Natural killer cell (primary cell): ENCODE results near the gene CFAP299. TPM values are rescaled to one million over a fixed set of nuclear protein-coding genes. Genes with fewer than 3 reads are reported as not detected.

ENCODE experiments used
- ATAC-seq, 3 donors: fragments of 150-1000 bp in 2 of 3; fragments of 200-7000 bp in 1 of 3; cut with Tn5 transposase; 1 replicate in 1 of 3; 2 replicates in 2 of 3; pipeline ENCODE4 v1.10.0; 2021; ENCODE audit warnings: mild to moderate bottlenecking in 2 of 3, moderate library complexity in 2 of 3
- DNase-seq, 2 donors: peaks; one replicate each; pipeline versions ENCODE4 v3.0.0 to v3.0.0-alpha.2; 2013 to 2021; ENCODE audit warnings: mixed read lengths in 1 of 2
- H3K27ac ChIP-seq: one replicate; pipeline ENCODE4 v1.5.1; 2013; ENCODE audit warnings: mild to moderate bottlenecking, low read length
- H3K27me3 ChIP-seq: one replicate; pipeline ENCODE4 v1.6.1; 2013; ENCODE audit warnings: low read length; ENCODE audit not compliant: control insufficient read depth, insufficient read depth
- H3K36me3 ChIP-seq: one replicate; pipeline ENCODE4 v1.6.1; 2013; ENCODE audit warnings: low read length; ENCODE audit not compliant: control insufficient read depth, insufficient read depth
- H3K4me1 ChIP-seq: one replicate; pipeline ENCODE4 v1.6.1; 2013; ENCODE audit warnings: low read length; ENCODE audit not compliant: control insufficient read depth, insufficient read depth
- H3K4me3 ChIP-seq: one replicate; pipeline ENCODE4 v1.5.1; 2013; ENCODE audit warnings: low read length
- H3K9me3 ChIP-seq: one replicate; pipeline ENCODE4 v1.6.1; 2013; ENCODE audit warnings: low read length; ENCODE audit not compliant: control insufficient read depth, insufficient read depth
- H3K27ac Mint-ChIP-seq, 2 donors: one replicate each; pipeline ENCODE4 v1.8.0; 2022; ENCODE audit warnings: mild to moderate bottlenecking in 2 of 2, mixed read lengths in 2 of 2, moderate library complexity in 1 of 2
- H3K27me3 Mint-ChIP-seq, 2 donors: one replicate each; pipeline ENCODE4 v1.8.0; 2022; ENCODE audit warnings: low read depth in 2 of 2, mixed read lengths in 2 of 2
- H3K36me3 Mint-ChIP-seq: one replicate; pipeline ENCODE4 v1.8.0; 2022; ENCODE audit warnings: mixed read lengths
- H3K4me1 Mint-ChIP-seq, 2 donors: one replicate each; pipeline ENCODE4 v1.8.0; 2022; ENCODE audit warnings: mixed read lengths in 2 of 2
- H3K4me3 Mint-ChIP-seq: one replicate; pipeline ENCODE4 v1.8.0; 2022; ENCODE audit warnings: mild to moderate bottlenecking, moderate library complexity, mixed read lengths
- H3K9me3 Mint-ChIP-seq, 2 donors: one replicate each; pipeline ENCODE4 v1.8.0; 2022; ENCODE audit warnings: mixed read lengths in 2 of 2
- WGBS: methylation state at CpG from one replicate; pipeline ENCODE4 v1.1.7; 2013; ENCODE audit warnings: missing lambda C conversion rate; ENCODE audit not compliant: insufficient coverage; 5-methylcytosine and 5-hydroxymethylcytosine counted together
- intact Hi-C: fragments of 100-400 bp; cut with micrococcal nuclease; formaldehyde crosslinking; loops from one replicate; pipeline ENCODE4 v1.14.2; 2022
- total RNA-seq, 4 donors: library from RNA; stranded (reverse); fragments of 120-200 nt in 1 of 4; gene quantifications; one replicate each; pipeline versions ENCODE4 v1.2.3 to v1.2.4, GENCODE V29; 2013 to 2022
- TF ChIP-seq, protein P1 (sequence below): fragments of 200-600 bp; IDR thresholded peaks from one replicate; pipeline ENCODE4 v1.8.0; 2022; ENCODE audit warnings: antibody characterized with exemption

CFAP299 gene
- total RNA-seq, 3 donors from 2014 or later (not counting 1 experiment from before 2014, with no cell fraction given) = not detected

DNA sequence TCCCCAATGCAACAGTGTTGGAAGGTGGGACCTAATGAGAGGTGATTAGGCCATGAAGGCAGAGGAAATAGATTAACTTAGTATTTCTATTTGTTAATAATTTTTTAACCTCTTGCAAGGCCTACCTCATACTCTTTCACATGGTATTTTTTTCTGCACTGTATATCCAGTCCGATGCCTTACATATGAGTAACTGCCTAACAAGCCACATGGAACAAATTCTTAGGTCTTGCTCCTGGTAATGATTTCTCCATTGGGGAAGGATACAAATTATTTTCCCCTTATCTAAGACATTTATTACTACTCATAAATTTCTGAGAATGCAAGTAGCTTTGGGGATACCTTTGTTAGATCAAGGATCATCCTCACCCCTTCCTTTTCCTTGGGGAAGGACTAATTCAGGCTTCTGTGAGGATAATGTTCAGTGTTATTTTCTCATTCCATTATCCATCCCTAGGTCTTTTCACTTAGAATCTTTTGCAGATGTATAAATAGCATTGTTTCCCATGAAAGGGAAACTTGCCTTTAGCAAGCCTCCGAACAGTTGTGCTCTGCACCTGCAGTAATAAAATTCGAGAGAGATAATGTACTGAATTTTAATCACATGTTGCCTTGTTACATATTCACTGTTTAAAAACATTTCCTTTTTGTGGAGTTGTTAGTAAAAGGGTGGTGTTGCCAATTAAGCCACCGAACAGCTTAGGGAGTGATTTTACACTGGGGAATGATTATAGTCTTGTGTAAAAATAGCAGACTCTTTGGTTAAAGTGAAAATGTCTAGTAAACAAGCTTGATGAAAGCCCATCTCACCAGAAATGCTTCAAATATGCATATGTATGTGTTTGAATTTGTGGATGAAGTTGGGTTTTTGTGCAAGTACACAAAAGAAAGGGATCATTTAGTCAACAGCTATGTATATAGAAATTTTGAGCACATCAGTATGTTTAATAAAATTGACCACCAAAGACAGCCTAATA lies 89.9 kb downstream of the CFAP299 start:
- Histone ChIP-seq H3K27me3 (no peaks in the 10 kb centered on the region), H3K4me3 (no peak overlapping the region), H3K36me3 (no peaks in the 10 kb centered on the region), H3K9me3 (no peaks in the 10 kb centered on the region), H3K27ac (peak overlapping the region; percentile 52), H3K4me1 (peaks cover 8% of the 10 kb centered on the region)
- TF ChIP-seq, protein P1, sequence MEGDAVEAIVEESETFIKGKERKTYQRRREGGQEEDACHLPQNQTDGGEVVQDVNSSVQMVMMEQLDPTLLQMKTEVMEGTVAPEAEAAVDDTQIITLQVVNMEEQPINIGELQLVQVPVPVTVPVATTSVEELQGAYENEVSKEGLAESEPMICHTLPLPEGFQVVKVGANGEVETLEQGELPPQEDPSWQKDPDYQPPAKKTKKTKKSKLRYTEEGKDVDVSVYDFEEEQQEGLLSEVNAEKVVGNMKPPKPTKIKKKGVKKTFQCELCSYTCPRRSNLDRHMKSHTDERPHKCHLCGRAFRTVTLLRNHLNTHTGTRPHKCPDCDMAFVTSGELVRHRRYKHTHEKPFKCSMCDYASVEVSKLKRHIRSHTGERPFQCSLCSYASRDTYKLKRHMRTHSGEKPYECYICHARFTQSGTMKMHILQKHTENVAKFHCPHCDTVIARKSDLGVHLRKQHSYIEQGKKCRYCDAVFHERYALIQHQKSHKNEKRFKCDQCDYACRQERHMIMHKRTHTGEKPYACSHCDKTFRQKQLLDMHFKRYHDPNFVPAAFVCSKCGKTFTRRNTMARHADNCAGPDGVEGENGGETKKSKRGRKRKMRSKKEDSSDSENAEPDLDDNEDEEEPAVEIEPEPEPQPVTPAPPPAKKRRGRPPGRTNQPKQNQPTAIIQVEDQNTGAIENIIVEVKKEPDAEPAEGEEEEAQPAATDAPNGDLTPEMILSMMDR = no peak
- intact Hi-C loops = no loop called here
- peak in 1 of 3 donors; percentile 46 for ATAC-seq
- Mint-ChIP-seq H3K9me3 (no peaks in the 10 kb centered on the region), H3K27ac (peak overlapping the region; percentile 76 to 79), H3K4me3 (peak overlapping the region; percentile 47), H3K27me3 (no peaks in the 10 kb centered on the region), H3K4me1 (peaks cover 43 to 46% of the 10 kb centered on the region in 2 donors), H3K36me3 (no peaks in the 10 kb centered on the region)
- no peak for DNase-seq
- WGBS = 48% methylated on average over 3 of the region's 4 CpGs

DNA sequence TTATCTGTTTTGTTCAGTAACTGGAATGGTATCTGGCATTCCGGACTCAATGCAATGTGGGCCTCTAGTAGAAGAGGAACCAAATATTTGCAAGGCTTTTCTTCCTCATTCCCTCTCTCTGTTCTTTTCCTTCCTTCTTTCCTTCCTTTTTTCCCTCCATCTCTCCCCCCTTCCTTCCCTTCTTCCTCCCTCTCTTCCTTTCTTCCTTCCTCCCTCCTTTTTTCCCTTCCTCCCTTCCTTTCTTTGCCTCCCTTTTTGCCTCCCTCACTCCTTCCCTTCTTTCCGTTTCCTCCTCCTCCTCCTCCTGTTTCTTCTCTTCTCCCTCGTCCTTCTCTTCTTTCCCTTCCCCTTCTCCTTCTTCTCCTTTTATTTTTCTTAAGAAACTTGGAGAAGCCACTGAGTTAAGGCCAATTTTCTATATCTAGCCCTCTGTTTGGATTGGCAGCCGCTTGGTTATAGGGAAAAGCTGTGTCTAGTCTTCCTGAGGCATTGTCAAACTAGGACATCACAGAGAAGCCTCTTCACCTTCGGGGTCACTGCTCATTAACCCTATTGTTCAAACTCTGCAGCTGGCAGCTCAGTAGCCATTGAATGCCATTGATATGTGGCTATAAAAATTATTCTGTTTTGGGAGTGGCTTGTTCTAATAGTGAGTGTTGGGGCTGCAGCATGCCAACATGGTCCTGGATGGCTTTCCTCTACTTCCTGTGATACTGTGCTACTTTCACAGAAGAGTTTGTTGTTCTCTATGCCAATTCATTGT lies 95.9 kb downstream of the CFAP299 start:
- H3K9me3 ChIP-seq = no peaks in the 10 kb centered on the region
- H3K36me3 Mint-ChIP-seq = no peaks in the 10 kb centered on the region
- peaks cover 11 to 14% of the 10 kb centered on the region in 2 donors for H3K4me1 Mint-ChIP-seq

DNA sequence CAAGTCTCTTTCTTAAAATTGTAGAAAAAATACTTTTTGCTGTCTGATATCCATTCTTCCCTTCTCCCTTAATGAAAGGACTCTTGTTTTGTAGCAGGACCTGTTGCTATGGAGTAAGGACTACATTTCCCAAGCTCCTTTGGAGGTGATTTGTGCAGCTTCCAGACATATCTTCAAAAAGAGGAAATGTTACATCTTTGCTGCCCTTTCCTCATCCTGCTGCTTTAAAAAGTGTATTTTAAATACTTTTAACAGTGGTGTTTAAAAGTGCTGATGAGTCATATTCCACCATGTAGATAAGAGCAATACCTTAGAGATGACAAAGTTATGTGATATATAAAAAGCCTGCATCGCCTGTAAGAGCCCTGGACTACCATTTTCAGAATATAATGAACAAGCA lies 98.7 kb downstream of the CFAP299 start:
- 100% methylated on average over 1 of the region's 1 CpG for WGBS
- peaks cover 0 to 3% of the 10 kb centered on the region in 2 donors for H3K9me3 Mint-ChIP-seq
- Histone ChIP-seq H3K4me1 (peaks cover 6% of the 10 kb centered on the region), H3K27ac (no peak overlapping the region), H3K9me3 (peaks cover 2% of the 10 kb centered on the region), H3K27me3 (no peaks in the 10 kb centered on the region), H3K36me3 (no peaks in the 10 kb centered on the region), H3K4me3 (no peak overlapping the region)
- no peak overlapping the region for H3K4me3 Mint-ChIP-seq
- intact Hi-C loops = no loop called here
- ATAC-seq = no peak
- no peak for DNase-seq
- H3K36me3 Mint-ChIP-seq = no peaks in the 10 kb centered on the region
- H3K27me3 Mint-ChIP-seq = no peaks in the 10 kb centered on the region
- no peak overlapping the region for H3K27ac Mint-ChIP-seq
- peaks cover 21 to 28% of the 10 kb centered on the region in 2 donors for H3K4me1 Mint-ChIP-seq
- TF ChIP-seq, protein P1 = no peak

More for the DNA sequence above, 95.9 kb downstream of the CFAP299 start:
- Histone ChIP-seq H3K4me3 (no peak overlapping the region), H3K27ac (no peak overlapping the region), H3K27me3 (no peaks in the 10 kb centered on the region), H3K36me3 (no peaks in the 10 kb centered on the region), H3K4me1 (no peaks in the 10 kb centered on the region)
- H3K27me3 Mint-ChIP-seq = no peaks in the 10 kb centered on the region
- DNase-seq = no peak
- intact Hi-C loops = no loop called here
- H3K4me3 Mint-ChIP-seq = no peak overlapping the region
- H3K9me3 Mint-ChIP-seq = no peaks in the 10 kb centered on the region
- TF ChIP-seq, protein P1 = no peak
- 90% methylated on average over 5 of the region's 5 CpGs for WGBS
- H3K27ac Mint-ChIP-seq = no peak overlapping the region
- no peak for ATAC-seq
